Measurements from ENCODE around the gene RAPGEF4.

Gene RAPGEF4

DNA sequence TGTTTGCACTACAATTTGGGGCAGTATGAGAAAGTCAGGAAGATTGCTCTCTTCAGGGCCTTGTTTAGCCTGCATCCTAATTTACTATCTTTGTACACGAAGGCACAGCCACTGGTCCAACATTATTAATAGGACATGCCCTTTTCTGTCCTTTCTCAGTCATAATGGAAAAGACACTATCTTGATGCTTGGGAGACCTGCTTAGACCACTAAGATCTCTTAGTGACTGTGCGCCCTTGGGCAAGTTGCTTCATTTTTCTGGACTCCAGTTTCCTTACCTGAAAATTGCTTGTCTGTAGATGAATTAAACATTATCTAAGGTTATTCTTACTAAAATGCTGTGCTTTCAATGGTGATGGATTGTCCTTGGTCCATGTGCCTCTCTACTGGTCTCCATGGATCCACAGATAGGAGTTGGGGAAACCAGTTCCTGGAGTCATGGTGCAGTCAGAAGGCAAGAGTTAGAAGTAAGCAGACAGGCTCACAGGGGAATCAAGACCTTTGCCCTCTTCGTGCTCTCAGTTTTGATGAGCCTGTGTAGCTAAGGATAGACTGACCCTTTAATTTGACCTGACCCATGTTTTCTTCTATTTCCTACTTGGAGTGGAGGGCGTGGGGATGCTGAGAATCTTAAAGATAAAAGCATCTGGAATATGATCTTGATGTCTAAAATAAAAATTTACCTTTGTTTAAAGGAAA lies 114.0 kb downstream of the RAPGEF4 start:
- Histone ChIP-seq H3K9ac (ENCODE audit: low read depth in 1 of 2, low read length in 2 of 2) (no peak overlapping the region), H3K36me3 (ENCODE audit: control insufficient read depth in 2 of 2, insufficient read depth in 2 of 2, low read length in 2 of 2) (no peaks in the 10 kb centered on the region), H3K4me1 (ENCODE audit: control insufficient read depth in 2 of 2, insufficient read depth in 2 of 2, low read length in 2 of 2) (no peaks in the 10 kb centered on the region), H3K27me3 (ENCODE audit: control insufficient read depth in 2 of 2, insufficient read depth in 2 of 2, low read length in 2 of 2) (no peaks in the 10 kb centered on the region), H3K9me3 (ENCODE audit: control insufficient read depth in 2 of 2, low read length in 2 of 2) (no peaks in the 10 kb centered on the region), H3K4me3 (ENCODE audit: low read length in 2 of 2) (no peak overlapping the region), H3K27ac (ENCODE audit: low read depth in 2 of 2, low read length in 2 of 2) (no peak overlapping the region)

DNA sequence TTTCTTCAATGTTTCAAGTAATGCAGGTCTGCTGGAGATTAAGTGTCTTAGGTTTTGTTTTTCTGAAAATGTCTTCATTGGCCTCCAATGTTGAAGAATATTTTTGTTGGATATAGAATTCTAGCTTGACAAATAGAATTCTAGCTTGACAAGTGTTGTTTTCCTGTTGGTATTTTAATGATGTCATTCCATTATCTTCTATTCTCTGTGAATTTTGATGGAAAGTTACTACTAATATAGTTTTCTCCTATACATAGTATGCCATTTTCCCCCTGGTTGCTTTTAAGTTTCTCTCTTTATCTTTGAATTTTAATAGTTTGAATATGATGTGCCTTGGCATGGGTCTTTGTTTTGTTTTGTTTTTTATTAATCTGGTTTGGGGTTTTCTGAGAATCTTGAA lies 119.9 kb downstream of the RAPGEF4 start:
- no peaks in the 10 kb centered on the region for H3K36me3 ChIP-seq (ENCODE audit: control insufficient read depth in 2 of 2, insufficient read depth in 2 of 2, low read length in 2 of 2)
- H3K9ac ChIP-seq (ENCODE audit: low read depth in 1 of 2, low read length in 2 of 2): no peak overlapping the region
- H3K27me3 ChIP-seq (ENCODE audit: control insufficient read depth in 2 of 2, insufficient read depth in 2 of 2, low read length in 2 of 2): peaks cover 0 to 6% of the 10 kb centered on the region in 2 donors
- H3K4me3 ChIP-seq (ENCODE audit: low read length in 2 of 2): no peak overlapping the region
- no peaks in the 10 kb centered on the region for H3K9me3 ChIP-seq (ENCODE audit: control insufficient read depth in 2 of 2, low read length in 2 of 2)
- H3K27ac ChIP-seq (ENCODE audit: low read depth in 2 of 2, low read length in 2 of 2): no peak overlapping the region
- H3K4me1 ChIP-seq (ENCODE audit: control insufficient read depth in 2 of 2, insufficient read depth in 2 of 2, low read length in 2 of 2): peaks cover 0 to 3% of the 10 kb centered on the region in 2 donors

DNA sequence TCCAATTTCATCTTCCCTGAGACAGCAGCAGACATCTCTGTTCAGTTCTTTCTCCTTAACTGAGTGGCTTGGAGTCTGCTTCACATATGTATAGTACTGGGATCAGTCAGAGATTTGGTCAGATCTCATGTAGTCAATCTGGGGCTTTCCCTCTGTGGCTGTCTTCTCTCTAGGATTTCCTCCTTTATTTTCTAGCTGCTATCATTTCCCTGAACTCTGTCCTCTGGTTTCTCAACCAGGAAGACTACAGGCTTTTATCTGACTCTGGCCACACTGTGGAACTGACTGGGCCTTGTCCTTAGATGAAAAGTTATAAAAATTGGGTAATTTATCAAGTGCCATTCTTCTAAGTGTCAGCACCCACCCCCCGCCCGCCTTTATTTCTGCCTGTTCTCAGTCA lies 121.0 kb downstream of the RAPGEF4 start:
- Histone ChIP-seq H3K4me3 (ENCODE audit: low read length in 2 of 2) (no peak overlapping the region), H3K9ac (ENCODE audit: low read depth in 1 of 2, low read length in 2 of 2) (no peak overlapping the region), H3K27ac (ENCODE audit: low read depth in 2 of 2, low read length in 2 of 2) (no peak overlapping the region), H3K4me1 (ENCODE audit: control insufficient read depth in 2 of 2, insufficient read depth in 2 of 2, low read length in 2 of 2) (peaks cover 0 to 3% of the 10 kb centered on the region in 2 donors), H3K27me3 (ENCODE audit: control insufficient read depth in 2 of 2, insufficient read depth in 2 of 2, low read length in 2 of 2) (peaks cover 0 to 8% of the 10 kb centered on the region in 2 donors), H3K9me3 (ENCODE audit: control insufficient read depth in 2 of 2, low read length in 2 of 2) (no peaks in the 10 kb centered on the region), H3K36me3 (ENCODE audit: control insufficient read depth in 2 of 2, insufficient read depth in 2 of 2, low read length in 2 of 2) (no peaks in the 10 kb centered on the region)

DNA sequence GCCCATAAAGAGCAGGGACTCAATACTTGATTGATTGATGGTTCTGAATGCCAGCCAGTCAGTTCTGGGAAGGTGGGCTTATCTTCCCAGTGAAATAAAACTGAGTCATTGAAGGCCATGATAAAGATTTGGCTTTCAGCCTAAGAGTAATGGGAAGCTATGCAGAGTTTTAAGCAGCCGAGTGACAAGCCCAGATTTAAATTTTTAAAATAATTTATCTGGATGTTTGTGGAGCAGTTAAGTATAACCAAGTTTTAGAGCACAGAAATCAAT lies 122.8 kb downstream of the RAPGEF4 start:
- Histone ChIP-seq H3K9me3 (ENCODE audit: control insufficient read depth in 2 of 2, low read length in 2 of 2) (no peaks in the 10 kb centered on the region), H3K4me1 (ENCODE audit: control insufficient read depth in 2 of 2, insufficient read depth in 2 of 2, low read length in 2 of 2) (peaks cover 0 to 3% of the 10 kb centered on the region in 2 donors), H3K4me3 (ENCODE audit: low read length in 2 of 2) (no peak overlapping the region), H3K9ac (ENCODE audit: low read depth in 1 of 2, low read length in 2 of 2) (no peak overlapping the region), H3K27ac (ENCODE audit: low read depth in 2 of 2, low read length in 2 of 2) (no peak overlapping the region), H3K36me3 (ENCODE audit: control insufficient read depth in 2 of 2, insufficient read depth in 2 of 2, low read length in 2 of 2) (no peaks in the 10 kb centered on the region), H3K27me3 (ENCODE audit: control insufficient read depth in 2 of 2, insufficient read depth in 2 of 2, low read length in 2 of 2) (peaks cover 5 to 10% of the 10 kb centered on the region in 2 donors)

DNA sequence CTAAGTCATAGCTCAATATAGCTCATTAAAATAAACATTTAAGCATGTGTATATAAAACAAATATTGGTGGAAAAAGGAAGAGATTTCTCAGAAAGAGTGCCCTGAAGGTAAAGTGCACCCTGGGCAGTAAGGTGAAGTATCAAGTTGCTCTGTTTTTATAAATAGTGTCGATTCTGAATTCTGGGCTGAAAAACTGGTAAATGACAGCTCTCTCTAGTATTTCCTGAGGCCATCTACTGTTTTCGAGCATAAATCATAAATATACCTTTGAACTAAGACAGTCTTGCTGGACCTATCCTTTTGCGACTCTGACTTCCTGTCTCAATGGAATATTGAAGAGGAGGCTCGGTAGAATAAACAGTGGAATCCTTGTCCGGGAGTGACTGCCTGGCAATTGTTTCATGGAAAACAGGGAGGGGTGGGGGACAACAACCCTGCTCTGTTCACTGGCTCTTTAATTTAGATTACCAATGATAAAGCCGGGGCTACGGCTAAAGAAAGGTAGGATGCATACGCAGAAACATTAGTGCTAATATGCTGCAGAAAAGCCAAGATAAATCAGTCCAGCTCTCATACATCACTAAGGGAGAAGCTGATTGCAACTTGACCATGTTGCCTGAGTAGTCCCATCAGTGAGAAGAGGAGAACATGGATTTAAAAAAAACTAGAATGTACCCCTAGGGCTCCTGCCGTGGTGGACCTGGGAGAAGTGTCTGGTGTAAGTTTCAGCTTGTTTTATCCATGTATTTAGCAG lies 124.1 kb downstream of the RAPGEF4 start:
- Histone ChIP-seq H3K9ac (ENCODE audit: low read depth in 1 of 2, low read length in 2 of 2) (no peak overlapping the region), H3K4me3 (ENCODE audit: low read length in 2 of 2) (no peak overlapping the region), H3K27me3 (ENCODE audit: control insufficient read depth in 2 of 2, insufficient read depth in 2 of 2, low read length in 2 of 2) (peaks cover 5 to 10% of the 10 kb centered on the region in 2 donors), H3K9me3 (ENCODE audit: control insufficient read depth in 2 of 2, low read length in 2 of 2) (no peaks in the 10 kb centered on the region), H3K4me1 (ENCODE audit: control insufficient read depth in 2 of 2, insufficient read depth in 2 of 2, low read length in 2 of 2) (peaks cover 0 to 3% of the 10 kb centered on the region in 2 donors), H3K36me3 (ENCODE audit: control insufficient read depth in 2 of 2, insufficient read depth in 2 of 2, low read length in 2 of 2) (no peaks in the 10 kb centered on the region), H3K27ac (ENCODE audit: low read depth in 2 of 2, low read length in 2 of 2) (no peak overlapping the region)

DNA sequence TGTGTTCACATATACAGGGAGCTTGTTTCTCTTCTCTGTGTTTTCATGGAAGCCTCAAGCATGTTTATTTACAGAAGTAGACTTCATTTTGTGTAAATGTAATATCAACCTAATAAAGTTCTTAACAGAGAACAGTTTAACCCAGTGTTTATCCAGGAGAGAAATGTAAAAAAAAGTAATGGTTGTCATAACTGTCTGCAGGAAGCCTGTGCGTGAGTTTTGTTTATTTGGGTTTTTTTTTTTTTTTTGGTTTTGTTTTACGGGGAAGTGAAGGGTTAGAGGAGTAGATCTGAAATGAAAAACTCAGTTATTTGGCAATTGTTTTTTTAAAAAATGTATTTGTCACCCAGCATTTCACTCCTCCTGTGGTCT lies 124.7 kb downstream of the RAPGEF4 start:
- H3K36me3 ChIP-seq (ENCODE audit: control insufficient read depth in 2 of 2, insufficient read depth in 2 of 2, low read length in 2 of 2): no peaks in the 10 kb centered on the region
- no peak overlapping the region for H3K27ac ChIP-seq (ENCODE audit: low read depth in 2 of 2, low read length in 2 of 2)
- H3K4me3 ChIP-seq (ENCODE audit: low read length in 2 of 2): no peak overlapping the region
- H3K9me3 ChIP-seq (ENCODE audit: control insufficient read depth in 2 of 2, low read length in 2 of 2): no peaks in the 10 kb centered on the region
- no peak overlapping the region for H3K9ac ChIP-seq (ENCODE audit: low read depth in 1 of 2, low read length in 2 of 2)
- peaks cover 0 to 3% of the 10 kb centered on the region in 2 donors for H3K4me1 ChIP-seq (ENCODE audit: control insufficient read depth in 2 of 2, insufficient read depth in 2 of 2, low read length in 2 of 2)
- peaks cover 5 to 10% of the 10 kb centered on the region in 2 donors for H3K27me3 ChIP-seq (ENCODE audit: control insufficient read depth in 2 of 2, insufficient read depth in 2 of 2, low read length in 2 of 2)

DNA sequence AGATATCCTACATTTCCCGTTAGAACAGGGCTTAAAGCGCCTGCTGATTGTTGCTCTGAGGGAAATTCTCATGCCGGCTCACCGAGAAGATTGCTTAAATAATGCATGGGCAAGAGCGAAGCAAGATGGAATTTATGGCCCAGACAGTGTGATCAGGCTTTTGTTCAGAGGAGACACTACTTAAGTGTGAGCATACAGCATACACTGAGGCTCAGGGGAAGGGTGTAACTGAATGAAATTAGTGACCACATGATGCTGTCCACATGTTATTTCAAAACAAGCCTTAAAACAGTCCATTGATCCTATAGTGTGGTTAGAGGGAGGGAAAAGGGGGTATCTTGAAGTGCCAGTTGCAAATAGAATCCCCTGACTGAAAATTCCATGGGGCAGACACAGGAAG lies 125.5 kb downstream of the RAPGEF4 start:
- Histone ChIP-seq H3K36me3 (ENCODE audit: control insufficient read depth in 2 of 2, insufficient read depth in 2 of 2, low read length in 2 of 2) (no peaks in the 10 kb centered on the region), H3K27ac (ENCODE audit: low read depth in 2 of 2, low read length in 2 of 2) (no peak overlapping the region), H3K27me3 (ENCODE audit: control insufficient read depth in 2 of 2, insufficient read depth in 2 of 2, low read length in 2 of 2) (peaks cover 5 to 13% of the 10 kb centered on the region in 2 donors), H3K4me1 (ENCODE audit: control insufficient read depth in 2 of 2, insufficient read depth in 2 of 2, low read length in 2 of 2) (peaks cover 0 to 3% of the 10 kb centered on the region in 2 donors), H3K4me3 (ENCODE audit: low read length in 2 of 2) (no peak overlapping the region), H3K9ac (ENCODE audit: low read depth in 1 of 2, low read length in 2 of 2) (no peak overlapping the region), H3K9me3 (ENCODE audit: control insufficient read depth in 2 of 2, low read length in 2 of 2) (no peaks in the 10 kb centered on the region)

DNA sequence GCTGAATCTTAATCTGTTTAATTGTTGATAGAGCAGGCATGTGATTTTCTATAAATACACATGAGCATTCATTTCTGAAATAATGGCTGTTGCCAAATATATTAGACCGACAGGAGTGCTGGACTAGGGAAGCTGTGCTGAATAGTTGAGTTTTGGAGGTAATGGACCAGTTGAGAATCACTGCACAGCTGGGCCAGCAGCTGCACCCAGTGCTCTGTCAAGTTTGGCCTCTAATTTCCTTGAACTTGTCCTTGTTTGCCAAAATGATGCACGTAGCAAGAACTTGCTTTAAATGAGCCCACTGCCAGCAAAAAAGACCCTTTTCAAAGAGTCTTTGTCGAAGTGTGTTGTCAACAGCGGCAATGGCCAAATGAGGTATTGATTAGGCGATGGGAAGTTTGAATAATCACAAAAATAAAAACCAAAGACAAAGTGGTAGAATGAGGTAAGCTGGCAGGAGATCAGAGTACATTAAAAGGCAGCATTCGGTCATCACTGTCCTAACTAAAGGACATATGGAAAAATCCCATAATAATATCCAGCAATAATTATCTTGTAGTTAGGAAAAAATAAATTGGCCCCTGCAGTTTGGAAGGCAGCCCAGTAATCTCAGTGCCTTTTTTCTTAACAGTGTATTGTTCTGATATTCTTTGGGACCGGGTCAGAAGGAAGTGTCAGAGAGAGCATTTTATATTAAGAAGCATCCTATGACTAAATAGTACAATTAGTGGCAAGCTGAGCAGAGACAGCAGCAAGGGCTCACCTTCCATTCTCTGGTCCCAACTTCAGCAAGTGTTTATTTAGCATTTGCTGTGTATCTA lies 126.2 kb downstream of the RAPGEF4 start:
- peaks cover 0 to 3% of the 10 kb centered on the region in 2 donors for H3K4me1 ChIP-seq (ENCODE audit: control insufficient read depth in 2 of 2, insufficient read depth in 2 of 2, low read length in 2 of 2)
- peaks cover 5 to 13% of the 10 kb centered on the region in 2 donors for H3K27me3 ChIP-seq (ENCODE audit: control insufficient read depth in 2 of 2, insufficient read depth in 2 of 2, low read length in 2 of 2)
- H3K36me3 ChIP-seq (ENCODE audit: control insufficient read depth in 2 of 2, insufficient read depth in 2 of 2, low read length in 2 of 2): no peaks in the 10 kb centered on the region
- H3K9me3 ChIP-seq (ENCODE audit: control insufficient read depth in 2 of 2, low read length in 2 of 2): no peaks in the 10 kb centered on the region
- no peak overlapping the region for H3K9ac ChIP-seq (ENCODE audit: low read depth in 1 of 2, low read length in 2 of 2)
- H3K4me3 ChIP-seq (ENCODE audit: low read length in 2 of 2): no peak overlapping the region
- no peak overlapping the region for H3K27ac ChIP-seq (ENCODE audit: low read depth in 2 of 2, low read length in 2 of 2)

DNA sequence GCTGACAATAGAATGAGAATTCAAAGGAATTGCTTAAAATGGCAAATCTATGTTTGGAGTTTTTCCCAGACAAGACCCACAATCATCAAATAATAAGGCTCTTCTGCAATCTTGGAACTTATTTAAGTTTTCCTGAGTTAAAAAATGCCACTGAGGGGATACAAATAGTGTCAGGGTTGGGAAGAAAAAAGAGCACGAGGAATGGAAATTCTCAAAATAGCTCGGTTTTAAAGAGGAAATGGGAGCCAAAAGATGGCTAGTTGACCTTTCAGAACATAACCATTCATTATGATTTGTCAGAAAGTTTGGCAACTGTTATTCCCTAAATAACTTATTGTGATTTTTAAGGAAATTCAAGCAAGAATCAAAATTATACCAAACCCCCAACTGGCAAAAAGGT lies 127.7 kb downstream of the RAPGEF4 start:
- H3K4me1 ChIP-seq (ENCODE audit: control insufficient read depth in 2 of 2, insufficient read depth in 2 of 2, low read length in 2 of 2): peaks cover 0 to 3% of the 10 kb centered on the region in 2 donors

DNA sequence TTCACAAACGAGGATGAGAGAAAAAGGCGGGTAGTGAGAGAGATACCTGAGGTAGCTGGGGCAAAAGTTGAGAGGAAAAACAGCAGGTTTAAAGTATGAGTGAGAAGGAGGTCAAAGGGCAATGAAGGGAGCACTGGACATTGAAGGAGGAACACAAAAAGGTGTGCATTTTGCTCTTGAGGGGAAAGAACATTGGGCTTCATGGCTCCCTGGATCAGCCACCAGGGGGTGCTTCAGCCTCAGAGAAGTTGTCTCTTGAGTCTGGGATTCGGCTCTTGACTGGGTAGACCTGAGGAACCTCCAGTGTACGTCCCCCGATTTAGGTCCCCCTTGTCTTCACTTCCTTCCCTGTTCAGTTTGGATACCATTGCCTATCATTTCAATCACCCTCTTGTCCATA lies 128.5 kb downstream of the RAPGEF4 start:
- no peak overlapping the region for H3K4me3 ChIP-seq (ENCODE audit: low read length in 2 of 2)

More for the DNA sequence above, 127.7 kb downstream of the RAPGEF4 start:
- Histone ChIP-seq H3K4me3 (ENCODE audit: low read length in 2 of 2) (no peak overlapping the region), H3K27ac (ENCODE audit: low read depth in 2 of 2, low read length in 2 of 2) (no peak overlapping the region), H3K9ac (ENCODE audit: low read depth in 1 of 2, low read length in 2 of 2) (no peak overlapping the region), H3K27me3 (ENCODE audit: control insufficient read depth in 2 of 2, insufficient read depth in 2 of 2, low read length in 2 of 2) (peaks cover 5 to 13% of the 10 kb centered on the region in 2 donors), H3K9me3 (ENCODE audit: control insufficient read depth in 2 of 2, low read length in 2 of 2) (no peaks in the 10 kb centered on the region), H3K36me3 (ENCODE audit: control insufficient read depth in 2 of 2, insufficient read depth in 2 of 2, low read length in 2 of 2) (no peaks in the 10 kb centered on the region)

More for the DNA sequence above, 128.5 kb downstream of the RAPGEF4 start:
- H3K27me3 ChIP-seq (ENCODE audit: control insufficient read depth in 2 of 2, insufficient read depth in 2 of 2, low read length in 2 of 2): peaks cover 5 to 13% of the 10 kb centered on the region in 2 donors
- peaks cover 0 to 3% of the 10 kb centered on the region in 2 donors for H3K4me1 ChIP-seq (ENCODE audit: control insufficient read depth in 2 of 2, insufficient read depth in 2 of 2, low read length in 2 of 2)
- H3K9me3 ChIP-seq (ENCODE audit: control insufficient read depth in 2 of 2, low read length in 2 of 2): no peaks in the 10 kb centered on the region
- H3K9ac ChIP-seq (ENCODE audit: low read depth in 1 of 2, low read length in 2 of 2): no peak overlapping the region
- H3K36me3 ChIP-seq (ENCODE audit: control insufficient read depth in 2 of 2, insufficient read depth in 2 of 2, low read length in 2 of 2): no peaks in the 10 kb centered on the region
- no peak overlapping the region for H3K27ac ChIP-seq (ENCODE audit: low read depth in 2 of 2, low read length in 2 of 2)
